ENCODE results near the gene TRIO. TPM values are rescaled to one million over a fixed set of nuclear protein-coding genes. Genes with fewer than 3 reads are reported as not detected.
"Not testable (repeated sequence)": the region's sequence is repeated elsewhere in the genome, so short reads cannot be mapped to it uniquely, and the experiment has no call there.

The TRIO gene
- polyA plus RNA-seq, 4 donors = 92.8 to 122 (median 116) TPM

DNA sequence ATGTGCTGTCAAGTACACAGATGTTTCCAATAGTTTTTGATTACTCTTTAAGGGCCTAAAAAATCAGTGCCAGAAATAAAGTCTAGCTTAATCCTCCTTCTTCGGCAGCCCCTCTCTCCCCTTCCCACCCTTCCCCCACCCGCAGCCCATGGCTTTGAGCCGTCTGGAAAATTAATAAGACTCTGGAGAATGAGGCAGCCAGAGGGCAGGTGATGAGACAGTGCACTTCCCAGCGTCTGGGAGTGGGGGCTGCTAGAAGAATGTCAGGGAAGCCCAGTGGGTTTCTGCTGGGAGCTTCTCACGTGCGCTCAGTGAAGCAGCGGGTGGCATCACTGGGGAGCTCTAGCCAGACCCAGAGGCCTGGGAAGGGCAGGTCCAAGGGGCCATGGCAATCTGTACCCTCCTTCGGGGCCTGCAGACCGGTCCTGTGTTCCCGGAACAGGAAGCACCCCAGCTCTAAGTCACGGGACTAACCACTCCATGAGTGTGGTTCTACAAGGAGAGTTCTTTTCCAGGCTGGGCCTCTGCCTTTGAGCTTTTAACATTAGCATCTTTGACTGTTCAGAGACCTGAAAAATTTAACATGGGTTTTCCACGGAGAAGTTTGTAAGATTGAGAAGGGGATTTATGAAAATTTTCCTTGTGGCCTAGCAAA is 273.6 kb downstream of the TRIO start:
- DNase-seq (ENCODE audit: low read depth in 4 of 4, low spot score in 2 of 4) = no peak

DNA sequence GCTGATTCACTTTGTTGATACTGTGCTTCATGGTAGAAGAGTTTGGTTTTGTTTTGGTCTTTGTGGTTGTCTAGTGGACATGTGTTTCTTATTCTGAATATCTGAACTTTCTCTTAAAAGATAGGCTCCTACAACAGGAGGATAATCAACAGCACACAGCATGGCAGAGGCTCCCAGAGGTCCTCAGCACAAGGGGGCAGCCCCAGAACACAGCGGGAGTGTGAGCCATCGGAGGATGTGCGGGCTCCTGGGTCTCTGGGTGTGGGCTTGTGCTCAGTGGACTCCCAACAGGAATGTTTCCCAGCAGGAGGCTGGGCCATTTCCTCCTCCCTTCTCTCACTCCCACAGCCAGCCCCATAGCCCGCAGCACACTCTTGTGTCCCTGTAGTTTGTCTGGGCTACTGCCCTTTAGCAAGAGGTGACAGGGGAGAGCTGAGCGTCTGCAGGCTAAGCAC is 274.2 kb downstream of the TRIO start:
- no peak for DNase-seq (ENCODE audit: low read depth in 4 of 4, low spot score in 2 of 4)

DNA sequence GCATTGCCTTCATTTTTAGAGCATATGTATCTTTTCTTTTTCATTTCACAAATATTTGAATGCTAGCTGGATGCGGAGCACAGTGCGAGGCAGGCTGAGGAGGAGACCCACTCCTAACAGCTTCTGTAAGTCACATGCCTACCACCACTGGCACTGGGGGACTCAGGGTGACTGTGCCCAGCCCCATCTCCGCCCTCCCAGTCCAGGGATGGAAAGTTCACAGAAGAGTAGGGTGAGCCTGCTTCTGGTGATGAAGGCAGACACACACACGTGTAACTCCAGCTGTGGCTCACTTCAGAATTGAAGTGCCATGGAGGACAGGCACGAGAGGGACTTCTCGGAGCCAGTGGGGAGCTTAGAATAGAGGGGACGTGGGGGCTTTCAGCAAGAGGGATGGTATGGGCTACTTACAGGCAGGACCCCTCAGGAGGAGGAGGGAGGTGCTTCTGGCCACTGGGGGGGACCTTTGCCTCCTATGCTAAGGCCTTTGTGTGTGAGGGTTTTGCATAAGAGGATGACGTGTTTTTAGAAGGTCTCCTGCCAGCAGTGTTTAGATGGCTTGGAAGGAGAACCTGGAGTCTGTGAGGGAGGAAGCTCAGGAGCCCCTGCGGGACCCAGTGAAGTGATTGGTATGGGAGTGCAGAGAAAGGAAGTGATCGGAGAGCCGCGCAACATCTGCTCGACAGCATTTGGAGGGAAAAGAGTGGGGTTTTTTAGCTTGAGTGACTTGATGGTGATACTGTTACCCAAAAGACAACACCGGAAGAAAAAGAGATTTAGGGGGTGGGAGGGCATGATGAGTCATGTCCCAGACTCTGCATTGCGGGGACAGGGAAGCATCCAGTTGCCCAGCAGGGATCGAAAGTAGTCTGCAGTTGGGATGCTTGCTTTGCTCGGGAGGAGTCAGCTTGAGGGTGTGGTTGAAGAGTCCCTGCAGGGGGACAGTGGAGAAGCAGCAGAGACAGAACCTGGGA is 274.9 kb downstream of the TRIO start:
- DNase-seq (ENCODE audit: low read depth in 4 of 4, low spot score in 2 of 4) = no peak

DNA sequence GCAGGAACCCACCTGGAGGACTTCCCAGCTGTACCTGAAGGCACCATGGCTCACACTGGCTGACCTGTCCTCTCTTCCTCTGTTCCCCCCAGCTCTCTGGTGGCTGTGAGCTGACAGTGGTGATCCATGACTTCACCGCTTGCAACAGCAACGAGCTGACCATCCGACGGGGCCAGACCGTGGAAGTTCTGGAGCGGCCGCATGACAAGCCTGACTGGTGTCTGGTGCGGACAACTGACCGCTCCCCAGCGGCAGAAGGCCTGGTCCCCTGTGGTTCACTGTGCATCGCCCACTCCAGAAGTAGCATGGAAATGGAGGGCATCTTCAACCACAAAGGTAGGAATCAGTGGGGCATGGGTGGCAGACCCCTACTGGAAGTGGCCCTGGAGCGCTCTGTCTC is 276.5 kb downstream of the TRIO start:
- no peak for DNase-seq (ENCODE audit: low read depth in 4 of 4, low spot score in 2 of 4)

DNA sequence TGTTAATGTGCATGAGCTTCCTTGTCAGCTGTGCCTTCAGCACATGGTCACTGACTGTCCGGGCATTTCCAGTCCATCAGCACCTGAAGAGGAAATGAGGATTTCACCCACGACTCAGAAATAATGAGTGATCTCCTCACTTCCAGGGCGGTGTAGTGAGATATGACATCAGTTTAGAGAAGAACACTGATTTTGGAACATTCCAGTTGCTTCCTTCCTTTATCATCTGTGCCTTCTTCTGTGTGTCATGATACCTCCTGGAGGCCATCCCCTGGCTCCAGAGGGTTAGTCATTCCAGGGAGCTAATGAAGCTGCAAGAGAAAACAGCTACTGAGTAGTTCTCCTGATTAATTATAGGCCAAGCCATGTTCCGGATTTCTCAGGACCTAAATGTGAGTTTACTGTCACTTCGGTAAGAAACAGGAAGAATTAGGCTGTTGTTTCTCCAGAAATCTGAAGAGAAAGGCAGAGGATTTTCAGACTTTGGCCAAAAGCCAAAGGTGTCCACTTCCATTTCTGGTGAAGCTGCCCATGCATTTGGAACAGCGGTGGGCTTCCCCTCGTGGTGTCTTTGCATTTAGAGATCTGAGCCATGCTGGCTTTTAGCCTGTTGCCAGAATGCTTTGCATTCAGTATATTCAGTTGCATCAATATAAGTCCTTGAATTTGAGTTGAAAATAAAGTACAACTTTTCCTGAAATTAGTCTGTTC is 277.1 kb downstream of the TRIO start:
- DNase-seq (ENCODE audit: low read depth in 4 of 4, low spot score in 2 of 4) = no peak

DNA sequence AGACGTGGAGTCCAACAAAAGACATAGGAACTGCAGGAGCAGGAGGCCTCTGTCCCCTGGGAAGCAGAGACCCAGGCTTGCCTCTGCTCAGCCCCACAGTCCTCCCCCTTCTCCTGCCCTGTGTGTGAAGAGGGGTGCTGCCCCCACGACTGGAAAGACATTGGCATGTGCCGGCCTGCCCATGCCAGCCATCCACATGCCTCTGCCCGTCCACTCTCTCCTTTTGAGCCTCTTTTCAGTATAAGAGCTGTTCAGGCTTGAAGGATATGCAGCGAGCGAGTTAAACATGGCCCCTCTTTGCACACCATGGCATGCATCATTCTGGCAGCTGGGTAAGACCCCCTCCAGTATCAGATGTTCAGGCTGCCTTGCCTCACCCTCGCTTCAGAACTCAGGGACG is 278.7 kb downstream of the TRIO start:
- DNase-seq (ENCODE audit: low read depth in 4 of 4, low spot score in 2 of 4) = no peak

DNA sequence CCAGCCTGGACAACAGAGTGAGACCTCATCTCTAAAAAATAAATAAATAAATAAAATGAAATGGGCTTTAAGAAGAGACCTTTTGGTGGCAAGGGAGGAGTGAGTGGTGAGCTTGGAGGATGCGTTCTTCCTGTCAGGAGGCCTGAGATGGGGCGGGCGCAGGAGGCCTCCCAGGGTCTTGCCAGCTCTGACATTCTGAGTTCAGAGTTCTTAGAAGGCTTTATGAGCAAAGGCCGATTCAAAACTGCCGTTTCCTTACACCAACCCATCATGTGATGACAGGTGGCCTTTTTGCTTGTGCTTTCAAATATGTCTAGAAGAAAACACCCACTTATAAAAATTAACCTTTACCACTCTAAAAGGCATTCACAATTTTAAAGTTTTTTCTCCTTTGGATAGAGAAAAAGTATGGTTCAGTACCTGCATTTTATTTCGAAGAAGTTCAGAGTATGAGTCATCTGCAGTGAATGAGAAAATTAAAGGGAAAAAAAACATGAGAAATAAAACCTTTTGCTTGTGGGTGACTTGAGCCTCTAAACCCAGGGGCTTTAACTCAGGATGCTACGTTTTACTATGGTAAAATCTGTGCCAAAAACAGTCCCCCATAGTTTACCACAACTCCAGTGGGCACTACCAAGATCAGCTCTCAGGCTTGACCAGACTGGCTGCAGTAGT is 281.0 kb downstream of the TRIO start:
- no peak for DNase-seq (ENCODE audit: low read depth in 4 of 4, low spot score in 2 of 4)

DNA sequence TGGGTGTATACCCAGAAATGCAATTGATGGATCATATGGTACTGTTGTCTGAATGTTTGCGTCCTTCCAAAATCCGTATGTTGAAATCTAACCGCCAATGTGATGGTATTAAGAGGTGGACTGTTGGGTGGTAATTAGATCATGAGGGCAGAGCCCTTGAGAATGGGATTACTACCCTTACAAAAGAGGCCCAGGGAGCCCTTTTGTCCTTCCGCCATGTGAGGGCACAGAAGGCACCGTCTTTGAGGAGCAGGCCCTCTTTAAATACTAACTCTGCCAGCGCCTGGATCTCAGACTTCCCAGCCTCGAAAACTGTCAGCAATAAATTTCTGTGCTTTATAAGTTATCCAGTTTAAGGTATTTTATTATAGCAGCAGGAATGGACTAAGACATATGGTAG is 282.4 kb downstream of the TRIO start:
- DNase-seq (ENCODE audit: low read depth in 4 of 4, low spot score in 2 of 4) = no peak

DNA sequence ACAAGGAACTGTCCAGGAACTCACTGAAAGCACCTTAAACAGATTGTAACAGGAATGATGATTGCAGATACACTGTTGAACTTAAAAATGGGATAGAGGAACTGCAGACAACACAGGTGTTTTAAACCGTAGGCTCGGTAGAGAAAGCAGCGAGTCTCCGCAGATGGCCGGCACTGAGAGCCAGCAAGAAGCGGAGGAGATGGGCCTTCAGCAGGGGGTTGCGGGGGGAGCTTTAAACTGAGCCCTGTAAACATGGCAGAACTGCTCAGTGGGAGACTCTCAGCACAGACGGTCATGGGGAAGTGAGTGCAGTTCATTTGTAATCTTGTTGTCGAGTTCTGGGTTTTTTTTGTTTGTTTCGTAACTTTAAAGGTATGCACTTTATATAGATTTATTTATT is 283.4 kb downstream of the TRIO start:
- no peak for DNase-seq (ENCODE audit: low read depth in 4 of 4, low spot score in 2 of 4)

DNA sequence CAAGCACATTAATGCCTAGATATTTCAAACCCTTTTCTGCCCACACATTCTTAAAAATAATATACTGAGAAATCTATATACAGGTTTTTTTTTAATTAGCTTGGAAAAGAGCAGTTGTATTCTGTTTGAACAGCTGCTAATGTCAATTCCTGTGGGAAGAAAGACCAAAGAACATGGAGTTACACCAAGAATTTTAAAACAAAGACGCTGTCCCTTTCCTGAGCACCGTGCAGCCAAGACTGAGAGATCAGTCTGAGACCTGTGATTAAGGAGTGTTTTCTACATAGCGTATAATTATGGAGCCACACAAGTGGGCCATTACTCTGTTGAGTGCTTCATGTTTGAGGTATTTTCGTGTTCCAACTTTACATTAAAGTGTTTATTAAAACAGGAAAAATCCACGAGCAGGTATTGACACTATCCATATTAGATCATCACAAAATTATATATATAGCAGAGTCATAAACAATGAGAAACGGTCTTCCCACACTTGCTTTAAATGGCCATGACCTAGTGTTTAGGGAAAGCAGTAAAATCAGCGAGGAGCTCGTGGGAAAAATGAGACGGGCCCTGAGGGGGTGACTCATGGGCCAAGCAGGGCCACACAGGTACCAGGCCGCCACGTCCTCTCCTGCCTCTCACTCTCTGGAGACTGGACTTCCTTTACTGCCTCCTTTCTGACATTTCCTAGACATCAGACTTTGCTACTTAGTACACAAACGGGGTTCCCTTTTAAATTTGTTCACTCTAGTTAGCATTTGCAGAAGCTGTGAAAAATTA is 285.4 kb downstream of the TRIO start:
- no peak for DNase-seq (ENCODE audit: low read depth in 4 of 4, low spot score in 2 of 4)

DNA sequence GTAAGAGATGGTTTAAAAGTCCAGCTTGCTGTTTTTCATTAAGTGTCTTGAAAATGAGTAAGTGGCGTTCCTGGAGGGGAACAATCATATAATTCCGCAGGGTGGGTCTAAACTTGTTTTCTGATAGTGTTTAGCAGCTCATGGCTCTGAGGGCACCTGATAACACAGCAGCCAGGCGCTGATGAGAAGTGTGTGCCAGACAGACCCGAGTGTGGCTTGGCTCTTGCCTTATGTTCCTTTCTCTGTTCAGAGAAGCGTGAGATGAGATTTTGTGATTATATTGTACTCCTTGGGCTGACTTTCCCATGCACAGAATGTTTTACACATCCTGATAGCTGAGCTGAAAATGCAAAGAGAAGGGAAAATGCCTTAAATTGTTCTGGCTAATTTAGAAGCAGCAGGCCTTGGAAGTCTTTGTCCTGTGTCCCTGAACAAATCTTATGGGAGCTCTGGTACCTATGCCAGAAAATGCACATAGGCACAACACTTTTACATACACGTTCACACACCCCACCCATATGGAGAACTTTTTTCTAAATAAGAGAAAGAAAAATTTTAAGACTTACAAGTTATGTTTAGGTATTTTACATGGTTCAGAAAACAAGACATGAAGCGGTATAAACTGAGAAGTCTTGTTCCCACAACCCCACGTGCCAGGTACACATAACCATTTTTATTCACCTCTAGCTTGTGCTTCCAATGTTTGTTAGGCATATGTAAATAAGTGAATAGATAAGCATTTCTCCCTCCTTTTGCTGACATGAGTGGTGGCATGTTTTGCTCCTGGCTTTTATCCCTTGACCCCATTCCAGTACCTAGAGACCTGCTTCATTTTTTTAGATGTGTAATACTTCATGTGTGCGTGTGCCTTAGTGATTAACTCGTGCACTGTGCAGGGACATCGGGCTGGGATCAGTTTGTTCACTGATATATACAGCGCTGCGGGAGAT is 286.2 kb downstream of the TRIO start:
- no peak for DNase-seq (ENCODE audit: low read depth in 4 of 4, low spot score in 2 of 4)

DNA sequence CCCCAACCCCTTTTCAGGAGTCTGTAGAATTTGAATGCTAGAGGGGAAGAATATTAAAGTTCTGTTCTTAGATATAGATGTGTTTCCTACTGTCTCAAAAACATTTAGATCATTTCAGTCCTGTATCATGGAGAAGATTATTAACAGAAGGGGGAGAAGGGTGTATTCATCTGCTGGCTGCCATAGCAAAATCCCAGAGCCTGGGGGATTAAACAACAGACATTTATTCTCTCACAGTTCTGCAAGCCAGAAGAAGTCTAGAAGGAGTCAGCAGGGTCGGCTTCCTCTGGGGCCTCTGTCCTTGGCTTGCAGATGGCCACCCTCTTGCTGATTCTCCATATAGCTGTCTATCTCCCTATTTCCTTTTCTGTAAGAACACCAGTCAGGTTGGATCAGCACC is 288.4 kb downstream of the TRIO start:
- no peak for DNase-seq (ENCODE audit: low read depth in 4 of 4, low spot score in 2 of 4)

DNA sequence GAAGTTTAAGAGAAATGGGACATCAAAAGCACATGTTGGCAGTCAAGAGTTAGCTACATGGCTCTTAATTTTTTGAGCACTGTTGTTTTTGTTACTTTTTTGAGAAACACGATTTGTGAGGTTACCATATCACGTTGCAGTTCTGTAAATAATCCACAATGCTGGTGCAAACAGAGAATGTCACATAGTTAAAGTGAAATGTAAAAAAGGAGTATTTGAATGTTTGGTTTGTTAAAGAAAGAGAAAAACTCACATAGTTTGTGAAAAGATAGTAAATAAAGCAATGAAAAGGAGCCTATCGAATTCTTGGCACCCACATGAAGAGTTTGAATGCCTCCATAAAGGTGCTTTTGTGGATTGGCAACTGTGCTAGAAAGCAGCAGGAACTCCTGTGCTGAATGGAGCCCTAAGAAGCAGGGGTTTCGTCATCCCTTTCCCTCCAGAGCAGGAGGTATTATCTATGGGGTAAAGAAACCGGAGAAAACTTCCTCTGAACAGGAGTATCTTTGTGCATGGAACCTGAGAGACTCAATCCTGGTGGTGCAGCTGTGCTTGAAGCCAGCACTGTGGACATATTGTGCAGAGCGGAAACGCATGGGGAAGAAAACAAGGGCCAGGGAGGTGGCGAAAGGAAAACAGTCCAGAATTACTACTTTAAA is 289.9 kb downstream of the TRIO start:
- no peak for DNase-seq (ENCODE audit: low read depth in 4 of 4, low spot score in 2 of 4)

DNA sequence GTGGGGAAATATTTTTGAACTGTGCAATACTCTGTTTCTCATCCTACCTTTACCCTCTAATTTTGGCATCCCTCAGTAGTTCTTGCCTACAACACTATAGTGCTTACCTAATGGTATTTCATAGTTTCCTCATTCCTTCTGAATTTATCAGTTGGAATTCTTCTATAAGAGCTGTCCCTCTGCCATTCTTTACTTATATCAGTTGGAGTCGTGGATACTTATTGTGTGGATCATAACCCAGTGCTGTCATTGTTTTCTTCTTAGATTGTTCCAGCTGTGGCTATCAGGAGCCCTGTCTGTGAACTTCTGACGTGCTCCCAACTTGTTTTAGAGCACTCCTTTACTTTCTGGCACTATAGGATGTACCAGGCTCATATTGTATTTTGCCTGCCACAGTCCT is 292.3 kb downstream of the TRIO start:
- DNase-seq (ENCODE audit: low read depth in 4 of 4, low spot score in 2 of 4) = no peak

DNA sequence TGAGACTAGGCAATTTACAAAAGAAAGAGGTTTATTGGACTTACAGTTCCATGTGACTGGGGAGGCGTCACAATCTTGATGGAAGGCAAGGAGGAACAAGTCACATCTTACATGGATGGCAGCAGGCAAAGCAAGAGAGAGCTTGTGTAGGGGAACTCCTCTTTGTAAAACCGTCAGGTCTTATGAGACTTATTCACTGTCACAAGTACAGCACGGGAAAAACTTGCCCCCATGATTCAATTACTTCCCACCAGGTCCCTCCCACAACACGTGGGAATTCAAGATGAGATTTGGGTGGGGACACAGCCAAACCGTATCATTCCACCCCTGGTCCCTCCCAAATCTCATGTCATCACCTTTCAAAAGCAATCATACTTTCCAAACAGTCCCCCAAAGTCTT is 293.0 kb downstream of the TRIO start:
- not testable (repeated sequence) for DNase-seq (ENCODE audit: low read depth in 4 of 4, low spot score in 2 of 4)

DNA sequence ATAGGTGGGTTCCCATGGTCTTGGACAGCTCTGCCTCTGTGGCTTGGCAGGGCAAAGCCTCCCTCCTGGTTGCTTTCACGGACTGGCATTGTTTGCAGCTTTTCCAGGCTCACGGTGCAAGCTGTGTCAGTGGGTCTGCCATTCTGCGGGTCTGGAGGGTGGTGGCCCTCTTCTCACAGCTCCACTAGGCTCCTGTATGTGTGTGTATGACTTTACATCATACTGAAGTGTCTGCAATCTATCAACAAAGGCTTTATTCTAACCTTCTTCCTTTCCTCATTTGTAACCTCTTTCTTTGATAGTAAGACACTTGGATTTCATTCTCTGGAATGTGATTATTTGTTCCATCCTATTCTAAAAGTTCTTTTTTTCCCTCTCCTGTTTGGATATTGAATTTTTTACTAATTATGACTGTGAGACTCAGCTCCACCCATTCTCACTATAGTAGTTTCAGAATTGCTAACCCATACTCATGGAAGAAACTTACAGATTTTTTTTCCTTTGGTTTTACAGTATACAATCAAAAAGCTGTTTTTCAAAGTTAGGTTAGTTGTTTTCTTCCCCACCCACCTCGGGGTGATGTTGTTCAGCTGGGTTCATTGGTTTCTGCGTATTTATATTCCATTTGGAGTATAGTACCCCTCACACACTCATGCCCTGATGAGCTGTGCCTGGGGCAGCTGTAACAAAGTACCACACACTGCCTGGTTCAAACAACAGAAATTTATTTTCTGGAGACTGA is 293.8 kb downstream of the TRIO start:
- no peak for DNase-seq (ENCODE audit: low read depth in 4 of 4, low spot score in 2 of 4)

DNA sequence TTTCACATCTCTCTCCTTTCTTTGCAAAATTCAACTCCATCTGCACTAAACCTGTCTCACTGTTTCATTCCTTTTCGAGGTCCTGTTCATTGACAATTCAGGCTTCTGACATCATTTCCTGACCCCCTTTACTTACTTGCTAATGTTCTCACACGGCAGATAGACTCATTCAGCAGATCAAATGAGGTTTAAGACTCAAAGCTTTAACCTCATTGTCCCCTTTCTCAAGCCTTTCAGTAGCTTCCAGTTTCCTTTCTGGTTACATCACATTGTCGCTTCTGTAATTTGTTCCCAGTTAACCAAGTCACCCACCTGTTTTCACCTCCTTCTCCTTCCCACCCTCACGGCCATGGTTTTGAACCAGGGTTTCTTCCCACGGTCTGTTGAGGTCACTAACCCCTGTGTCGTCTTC is 295.1 kb downstream of the TRIO start:
- no peak for DNase-seq (ENCODE audit: low read depth in 4 of 4, low spot score in 2 of 4)
